GM23338 (cell line): ENCODE measurements around the gene ERLEC1.

ENCODE experiments used
- CREB1 ChIP-seq: fragments of 250-450 bp; sonication (Bioruptor Pico); IDR thresholded peaks from 2 replicates; pipeline ENCODE4 v1.5.0; 2020; ENCODE audit warnings: low read depth, mild to moderate bottlenecking, moderate library complexity
- EZH2 ChIP-seq: fragments of 200-600 bp; sonication (generic); IDR thresholded peaks from one replicate; pipeline ENCODE4 v1.8.0; 2017; ENCODE audit warnings: antibody characterized with exemption, mild to moderate bottlenecking, low read depth; ENCODE audit not compliant: unreplicated experiment
- EZH2phosphoT487 ChIP-seq: fragments of 200-600 bp; sonication (generic); IDR thresholded peaks from one replicate; pipeline ENCODE4 v1.8.1; 2018; ENCODE audit warnings: antibody characterized with exemption; ENCODE audit not compliant: unreplicated experiment
- JUNB ChIP-seq: IDR thresholded peaks from one replicate; pipeline ENCODE4 v1.6.1; 2016; ENCODE audit warnings: antibody characterized with exemption; ENCODE audit not compliant: unreplicated experiment
- POLR2AphosphoS5 ChIP-seq: IDR thresholded peaks from 2 replicates; pipeline ENCODE4 v1.6.1; 2016; ENCODE audit warnings: antibody characterized with exemption, low read depth
- STAT1 ChIP-seq: IDR thresholded peaks from one replicate; pipeline ENCODE4 v1.6.1; 2016; ENCODE audit warnings: antibody characterized with exemption; ENCODE audit not compliant: unreplicated experiment
- ZNF331 ChIP-seq: fragments of 250-450 bp; sonication (Bioruptor Pico); IDR thresholded peaks from 2 replicates; pipeline ENCODE4 v1.5.0; 2020; ENCODE audit warnings: low read depth, mild to moderate bottlenecking, moderate library complexity
- TF ChIP-seq, protein P1 (sequence below), 2 experiments: fragments of 200-600 bp in 1 of 2; sonication (generic) in 1 of 2; conservative IDR thresholded peaks; 2 replicates each; pipeline versions ENCODE4 v1.5.1 to v1.6.1; 2016 to 2017; ENCODE audit warnings: antibody characterized with exemption in 2 of 2, low read depth in 2 of 2, mild to moderate bottlenecking in 2 of 2, moderate library complexity in 1 of 2
- TF ChIP-seq, protein P2 (sequence below): IDR thresholded peaks from one replicate; pipeline ENCODE4 v1.6.1; 2018; ENCODE audit warnings: antibody characterized with exemption; ENCODE audit not compliant: unreplicated experiment
- TF ChIP-seq, protein P3 (sequence below): fragments of 250-450 bp; sonication (Bioruptor Pico); IDR thresholded peaks from 2 replicates; pipeline ENCODE4 v1.5.0; 2020; ENCODE audit warnings: mild to moderate bottlenecking, moderate library complexity

DNA sequence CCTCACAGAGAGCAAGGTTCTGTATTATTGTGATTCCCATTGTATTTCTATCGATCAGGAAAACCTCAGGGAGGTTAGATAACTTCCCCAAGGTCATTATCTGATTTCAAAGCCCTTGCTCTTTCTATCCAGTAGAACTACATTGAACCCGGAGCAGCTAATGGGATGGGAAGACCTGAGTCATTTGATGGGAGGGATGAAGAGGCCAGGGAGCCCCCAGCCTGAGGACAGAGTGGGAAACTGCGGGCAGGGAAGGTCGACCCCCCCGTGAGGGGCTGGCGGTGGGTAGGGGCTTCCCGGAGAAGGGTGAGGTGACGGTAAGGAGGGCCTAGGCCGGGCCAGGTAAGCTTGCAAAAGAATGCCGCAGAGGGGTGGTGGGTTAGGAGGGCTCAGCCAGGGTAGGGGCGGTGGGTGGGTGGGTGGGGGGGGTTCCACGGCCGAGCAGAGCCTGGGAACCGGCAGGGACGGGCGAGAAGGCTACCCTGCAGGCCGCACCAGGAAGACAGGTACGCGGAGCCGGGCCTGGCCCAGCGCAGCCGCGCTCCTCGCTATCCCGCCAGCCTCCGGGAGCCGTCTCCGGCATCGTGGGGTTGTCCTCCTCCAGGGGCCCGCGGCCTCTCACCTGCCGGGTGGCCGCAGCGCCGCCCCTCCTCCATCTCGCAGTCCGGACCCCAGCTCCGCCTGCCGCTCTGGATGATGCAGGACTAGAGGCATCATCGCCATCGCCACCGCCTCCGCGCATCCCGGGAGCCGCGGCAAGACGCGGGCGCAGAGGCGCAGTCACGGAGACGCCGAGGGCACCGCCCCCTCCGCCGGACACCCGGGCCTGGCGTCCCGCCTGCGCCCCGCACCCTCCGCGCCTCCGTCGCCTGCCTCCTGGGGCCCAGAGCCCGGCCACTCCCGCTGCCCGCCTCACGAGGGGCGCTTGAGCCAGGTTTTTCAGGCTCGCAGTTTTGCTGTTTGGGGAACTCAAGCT is 72.7 kb downstream of the ERLEC1 start, which contains the start of gene GPR75:
- TF ChIP-seq, protein P1, sequence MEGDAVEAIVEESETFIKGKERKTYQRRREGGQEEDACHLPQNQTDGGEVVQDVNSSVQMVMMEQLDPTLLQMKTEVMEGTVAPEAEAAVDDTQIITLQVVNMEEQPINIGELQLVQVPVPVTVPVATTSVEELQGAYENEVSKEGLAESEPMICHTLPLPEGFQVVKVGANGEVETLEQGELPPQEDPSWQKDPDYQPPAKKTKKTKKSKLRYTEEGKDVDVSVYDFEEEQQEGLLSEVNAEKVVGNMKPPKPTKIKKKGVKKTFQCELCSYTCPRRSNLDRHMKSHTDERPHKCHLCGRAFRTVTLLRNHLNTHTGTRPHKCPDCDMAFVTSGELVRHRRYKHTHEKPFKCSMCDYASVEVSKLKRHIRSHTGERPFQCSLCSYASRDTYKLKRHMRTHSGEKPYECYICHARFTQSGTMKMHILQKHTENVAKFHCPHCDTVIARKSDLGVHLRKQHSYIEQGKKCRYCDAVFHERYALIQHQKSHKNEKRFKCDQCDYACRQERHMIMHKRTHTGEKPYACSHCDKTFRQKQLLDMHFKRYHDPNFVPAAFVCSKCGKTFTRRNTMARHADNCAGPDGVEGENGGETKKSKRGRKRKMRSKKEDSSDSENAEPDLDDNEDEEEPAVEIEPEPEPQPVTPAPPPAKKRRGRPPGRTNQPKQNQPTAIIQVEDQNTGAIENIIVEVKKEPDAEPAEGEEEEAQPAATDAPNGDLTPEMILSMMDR (conservative IDR thresholded peaks at IDR 0.05; ENCODE audit: low read depth in 2 of 2): 0 out of 4 replicates have a peak, but pooled peaks have one; percentile 0 to 10
- TF ChIP-seq POLR2AphosphoS5 (peak; percentile 32; the same call in 1 of the 2 replicates), CREB1 (peak; percentile 48; the same call in 1 of the 2 replicates), JUNB (no peak), EZH2 (no peak), EZH2phosphoT487 (no peak), STAT1 (no peak), ZNF331 (CRISPR knock-in tag) (no peak)
- TF ChIP-seq, protein P2, sequence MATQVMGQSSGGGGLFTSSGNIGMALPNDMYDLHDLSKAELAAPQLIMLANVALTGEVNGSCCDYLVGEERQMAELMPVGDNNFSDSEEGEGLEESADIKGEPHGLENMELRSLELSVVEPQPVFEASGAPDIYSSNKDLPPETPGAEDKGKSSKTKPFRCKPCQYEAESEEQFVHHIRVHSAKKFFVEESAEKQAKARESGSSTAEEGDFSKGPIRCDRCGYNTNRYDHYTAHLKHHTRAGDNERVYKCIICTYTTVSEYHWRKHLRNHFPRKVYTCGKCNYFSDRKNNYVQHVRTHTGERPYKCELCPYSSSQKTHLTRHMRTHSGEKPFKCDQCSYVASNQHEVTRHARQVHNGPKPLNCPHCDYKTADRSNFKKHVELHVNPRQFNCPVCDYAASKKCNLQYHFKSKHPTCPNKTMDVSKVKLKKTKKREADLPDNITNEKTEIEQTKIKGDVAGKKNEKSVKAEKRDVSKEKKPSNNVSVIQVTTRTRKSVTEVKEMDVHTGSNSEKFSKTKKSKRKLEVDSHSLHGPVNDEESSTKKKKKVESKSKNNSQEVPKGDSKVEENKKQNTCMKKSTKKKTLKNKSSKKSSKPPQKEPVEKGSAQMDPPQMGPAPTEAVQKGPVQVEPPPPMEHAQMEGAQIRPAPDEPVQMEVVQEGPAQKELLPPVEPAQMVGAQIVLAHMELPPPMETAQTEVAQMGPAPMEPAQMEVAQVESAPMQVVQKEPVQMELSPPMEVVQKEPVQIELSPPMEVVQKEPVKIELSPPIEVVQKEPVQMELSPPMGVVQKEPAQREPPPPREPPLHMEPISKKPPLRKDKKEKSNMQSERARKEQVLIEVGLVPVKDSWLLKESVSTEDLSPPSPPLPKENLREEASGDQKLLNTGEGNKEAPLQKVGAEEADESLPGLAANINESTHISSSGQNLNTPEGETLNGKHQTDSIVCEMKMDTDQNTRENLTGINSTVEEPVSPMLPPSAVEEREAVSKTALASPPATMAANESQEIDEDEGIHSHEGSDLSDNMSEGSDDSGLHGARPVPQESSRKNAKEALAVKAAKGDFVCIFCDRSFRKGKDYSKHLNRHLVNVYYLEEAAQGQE: no peak
- TF ChIP-seq, protein P3, sequence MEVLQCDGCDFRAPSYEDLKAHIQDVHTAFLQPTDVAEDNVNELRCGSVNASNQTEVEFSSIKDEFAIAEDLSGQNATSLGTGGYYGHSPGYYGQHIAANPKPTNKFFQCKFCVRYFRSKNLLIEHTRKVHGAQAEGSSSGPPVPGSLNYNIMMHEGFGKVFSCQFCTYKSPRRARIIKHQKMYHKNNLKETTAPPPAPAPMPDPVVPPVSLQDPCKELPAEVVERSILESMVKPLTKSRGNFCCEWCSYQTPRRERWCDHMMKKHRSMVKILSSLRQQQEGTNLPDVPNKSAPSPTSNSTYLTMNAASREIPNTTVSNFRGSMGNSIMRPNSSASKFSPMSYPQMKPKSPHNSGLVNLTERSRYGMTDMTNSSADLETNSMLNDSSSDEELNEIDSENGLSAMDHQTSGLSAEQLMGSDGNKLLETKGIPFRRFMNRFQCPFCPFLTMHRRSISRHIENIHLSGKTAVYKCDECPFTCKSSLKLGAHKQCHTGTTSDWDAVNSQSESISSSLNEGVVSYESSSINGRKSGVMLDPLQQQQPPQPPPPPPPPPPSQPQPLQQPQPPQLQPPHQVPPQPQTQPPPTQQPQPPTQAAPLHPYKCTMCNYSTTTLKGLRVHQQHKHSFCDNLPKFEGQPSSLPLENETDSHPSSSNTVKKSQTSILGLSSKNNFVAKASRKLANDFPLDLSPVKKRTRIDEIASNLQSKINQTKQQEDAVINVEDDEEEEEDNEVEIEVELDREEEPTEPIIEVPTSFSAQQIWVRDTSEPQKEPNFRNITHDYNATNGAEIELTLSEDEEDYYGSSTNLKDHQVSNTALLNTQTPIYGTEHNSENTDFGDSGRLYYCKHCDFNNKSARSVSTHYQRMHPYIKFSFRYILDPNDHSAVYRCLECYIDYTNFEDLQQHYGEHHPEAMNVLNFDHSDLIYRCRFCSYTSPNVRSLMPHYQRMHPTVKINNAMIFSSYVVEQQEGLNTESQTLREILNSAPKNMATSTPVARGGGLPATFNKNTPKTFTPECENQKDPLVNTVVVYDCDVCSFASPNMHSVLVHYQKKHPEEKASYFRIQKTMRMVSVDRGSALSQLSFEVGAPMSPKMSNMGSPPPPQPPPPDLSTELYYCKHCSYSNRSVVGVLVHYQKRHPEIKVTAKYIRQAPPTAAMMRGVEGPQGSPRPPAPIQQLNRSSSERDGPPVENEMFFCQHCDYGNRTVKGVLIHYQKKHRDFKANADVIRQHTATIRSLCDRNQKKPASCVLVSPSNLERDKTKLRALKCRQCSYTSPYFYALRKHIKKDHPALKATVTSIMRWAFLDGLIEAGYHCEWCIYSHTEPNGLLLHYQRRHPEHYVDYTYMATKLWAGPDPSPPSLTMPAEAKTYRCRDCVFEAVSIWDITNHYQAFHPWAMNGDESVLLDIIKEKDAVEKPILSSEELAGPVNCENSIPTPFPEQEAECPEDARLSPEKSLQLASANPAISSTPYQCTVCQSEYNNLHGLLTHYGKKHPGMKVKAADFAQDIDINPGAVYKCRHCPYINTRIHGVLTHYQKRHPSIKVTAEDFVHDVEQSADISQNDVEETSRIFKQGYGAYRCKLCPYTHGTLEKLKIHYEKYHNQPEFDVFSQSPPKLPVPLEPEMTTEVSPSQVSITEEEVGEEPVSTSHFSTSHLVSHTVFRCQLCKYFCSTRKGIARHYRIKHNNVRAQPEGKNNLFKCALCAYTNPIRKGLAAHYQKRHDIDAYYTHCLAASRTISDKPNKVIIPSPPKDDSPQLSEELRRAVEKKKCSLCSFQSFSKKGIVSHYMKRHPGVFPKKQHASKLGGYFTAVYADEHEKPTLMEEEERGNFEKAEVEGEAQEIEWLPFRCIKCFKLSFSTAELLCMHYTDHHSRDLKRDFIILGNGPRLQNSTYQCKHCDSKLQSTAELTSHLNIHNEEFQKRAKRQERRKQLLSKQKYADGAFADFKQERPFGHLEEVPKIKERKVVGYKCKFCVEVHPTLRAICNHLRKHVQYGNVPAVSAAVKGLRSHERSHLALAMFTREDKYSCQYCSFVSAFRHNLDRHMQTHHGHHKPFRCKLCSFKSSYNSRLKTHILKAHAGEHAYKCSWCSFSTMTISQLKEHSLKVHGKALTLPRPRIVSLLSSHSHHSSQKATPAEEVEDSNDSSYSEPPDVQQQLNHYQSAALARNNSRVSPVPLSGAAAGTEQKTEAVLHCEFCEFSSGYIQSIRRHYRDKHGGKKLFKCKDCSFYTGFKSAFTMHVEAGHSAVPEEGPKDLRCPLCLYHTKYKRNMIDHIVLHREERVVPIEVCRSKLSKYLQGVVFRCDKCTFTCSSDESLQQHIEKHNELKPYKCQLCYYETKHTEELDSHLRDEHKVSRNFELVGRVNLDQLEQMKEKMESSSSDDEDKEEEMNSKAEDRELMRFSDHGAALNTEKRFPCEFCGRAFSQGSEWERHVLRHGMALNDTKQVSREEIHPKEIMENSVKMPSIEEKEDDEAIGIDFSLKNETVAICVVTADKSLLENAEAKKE: no peak
